GM18870 (cell line): ENCODE measurements around the gene VSIG4.

Experiments
- ATAC-seq: cut with Tn5 transposase; IDR thresholded peaks from one replicate; pipeline ENCODE4 v1.9.1; 2021; ENCODE audit warnings: moderate library complexity; ENCODE audit not compliant: unreplicated experiment

Gene VSIG4

GRCh38 chrX:66009231-66009845 is 30.5 kb downstream of the VSIG4 start:
- ATAC-seq, result no peak

DNA sequence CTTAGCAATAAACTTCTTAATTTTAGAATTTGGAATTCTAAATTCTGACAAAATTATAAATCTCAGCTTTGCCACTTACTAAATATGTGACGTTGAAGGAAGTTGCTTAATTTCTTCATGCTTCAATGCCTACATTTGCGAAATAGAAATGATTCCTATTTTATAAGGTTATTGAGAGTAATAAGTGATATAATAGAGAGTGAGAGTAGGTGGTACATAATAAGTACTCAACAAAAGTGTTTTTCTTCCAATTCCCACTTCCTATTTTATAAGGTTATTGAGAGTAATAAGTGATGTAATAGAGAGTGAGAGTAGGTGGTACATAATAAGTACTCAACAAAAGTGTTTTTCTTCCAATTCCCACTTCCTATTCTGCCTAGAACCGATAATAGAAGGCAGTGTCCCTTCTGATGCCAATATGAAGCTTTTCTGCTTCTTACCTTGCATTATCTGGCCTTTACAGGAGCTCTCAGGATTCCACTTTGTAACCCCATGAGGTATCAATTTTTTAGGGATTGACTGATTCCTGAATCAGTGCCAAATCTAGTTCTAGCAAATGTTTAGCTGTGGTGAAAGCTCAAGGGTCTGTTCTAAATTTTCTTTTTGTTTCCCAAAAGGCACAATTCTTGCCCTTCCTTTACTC is 31.4 kb downstream of the VSIG4 start:
- ATAC-seq, result no peak

GRCh38 chrX:66007851-66008250 is 32.0 kb downstream of the VSIG4 start:
- no peak for ATAC-seq

DNA sequence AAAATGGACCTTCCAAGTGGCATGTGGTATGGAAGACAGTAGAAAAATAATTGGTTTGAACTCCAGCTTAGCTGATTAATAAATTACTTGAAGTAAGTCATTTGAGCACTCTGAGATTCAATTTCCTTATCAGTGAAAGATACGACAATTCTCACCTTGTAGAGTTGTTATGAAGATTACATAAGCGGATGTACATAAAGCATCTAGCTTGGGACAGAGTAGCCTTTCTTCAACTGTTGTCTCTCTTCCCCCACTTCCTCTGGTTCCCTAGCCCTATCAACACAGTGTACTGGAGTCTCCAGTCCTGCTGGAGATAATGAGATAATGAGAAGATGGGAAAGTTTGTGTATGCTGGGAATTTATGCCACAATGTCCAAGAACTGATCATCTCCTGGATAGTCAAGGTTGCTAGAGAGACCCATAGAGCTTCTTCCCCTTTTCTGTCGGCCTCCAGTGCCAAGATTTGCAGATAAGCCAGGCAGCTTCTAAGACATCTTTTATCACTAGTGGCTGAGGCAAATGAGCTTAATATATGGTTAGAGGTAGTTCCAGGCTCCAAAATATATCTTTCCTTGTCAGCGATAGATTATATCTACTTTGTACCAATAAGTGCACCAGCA is 33.9 kb downstream of the VSIG4 start:
- no peak for ATAC-seq

GRCh38 chrX:66004928-66005829 is 34.7 kb downstream of the VSIG4 start:
- peak; percentile 33 for ATAC-seq

DNA sequence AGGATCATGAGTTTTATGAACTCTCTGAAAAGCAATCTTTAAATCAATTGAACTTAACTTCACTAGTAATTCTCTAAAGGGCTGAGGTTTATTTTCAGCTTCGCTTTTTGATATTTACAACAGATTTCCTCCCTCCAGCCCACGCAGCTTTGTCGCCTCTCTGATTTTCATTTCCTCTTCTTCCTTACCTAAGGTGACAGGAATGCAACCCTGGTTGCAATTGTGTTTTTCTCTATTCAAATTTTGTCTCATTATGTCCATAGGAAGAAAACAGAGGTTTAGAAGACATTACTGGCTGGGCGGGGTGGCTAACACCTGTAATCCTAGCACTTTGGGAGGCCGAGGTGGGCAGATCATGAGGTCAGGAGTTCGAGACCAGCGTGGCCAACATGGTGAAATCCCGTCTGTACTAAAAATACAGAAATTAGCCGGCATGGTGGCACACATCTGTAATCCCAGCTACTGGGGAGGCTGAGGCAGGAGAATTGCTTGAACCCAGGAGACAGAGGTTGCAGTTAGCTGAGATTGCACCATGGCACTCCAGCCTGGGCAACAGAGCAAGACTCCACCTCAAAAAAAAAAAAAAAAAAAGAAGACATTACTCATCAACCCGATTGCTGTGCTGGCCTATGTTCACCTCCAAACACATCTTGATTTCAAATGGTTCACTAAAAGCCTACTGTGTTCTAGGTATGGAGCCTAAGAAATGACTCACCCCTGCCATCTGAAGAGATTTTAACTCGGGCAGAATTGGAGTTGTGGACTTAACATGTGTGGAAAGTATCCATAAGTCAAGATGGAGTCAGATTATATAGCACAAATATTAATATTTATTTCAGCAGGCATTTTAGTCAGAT is 36.8 kb downstream of the VSIG4 start:
- no peak for ATAC-seq

- no peak for ATAC-seq
Observed at GRCh38 chrX:66001596-66001995, 38.3 kb downstream of the VSIG4 start.

DNA sequence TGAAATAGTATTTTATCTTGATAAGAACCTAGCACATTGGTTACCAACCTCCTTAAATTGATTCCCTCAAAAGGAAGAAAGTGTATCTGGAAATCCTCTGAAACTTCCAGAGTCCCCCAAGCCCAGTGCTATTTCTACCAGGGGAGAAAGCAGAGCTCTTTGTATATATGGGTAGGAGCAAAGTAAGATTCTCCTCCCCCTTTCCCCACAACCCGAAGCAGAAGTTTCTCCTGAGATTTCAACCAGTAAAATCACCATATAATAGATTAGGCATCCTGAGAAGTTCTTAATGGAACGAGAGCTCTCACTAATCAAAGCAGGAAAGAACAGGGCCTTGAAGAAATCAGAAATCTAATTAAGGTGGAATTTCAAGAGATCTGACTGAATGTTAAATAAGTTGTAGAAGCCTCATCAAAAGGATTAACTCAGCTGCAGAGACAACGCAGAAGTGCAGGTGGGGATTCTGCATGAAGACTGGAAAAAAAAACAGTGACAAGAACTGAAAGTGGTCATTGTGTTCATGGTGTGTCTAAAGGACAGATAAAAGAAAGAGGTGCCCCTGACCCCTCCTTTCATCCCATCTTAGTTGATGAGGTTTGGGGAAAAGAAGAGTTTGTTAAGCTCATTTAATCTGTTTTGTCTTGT is 39.1 kb downstream of the VSIG4 start:
- ATAC-seq, result no peak

DNA sequence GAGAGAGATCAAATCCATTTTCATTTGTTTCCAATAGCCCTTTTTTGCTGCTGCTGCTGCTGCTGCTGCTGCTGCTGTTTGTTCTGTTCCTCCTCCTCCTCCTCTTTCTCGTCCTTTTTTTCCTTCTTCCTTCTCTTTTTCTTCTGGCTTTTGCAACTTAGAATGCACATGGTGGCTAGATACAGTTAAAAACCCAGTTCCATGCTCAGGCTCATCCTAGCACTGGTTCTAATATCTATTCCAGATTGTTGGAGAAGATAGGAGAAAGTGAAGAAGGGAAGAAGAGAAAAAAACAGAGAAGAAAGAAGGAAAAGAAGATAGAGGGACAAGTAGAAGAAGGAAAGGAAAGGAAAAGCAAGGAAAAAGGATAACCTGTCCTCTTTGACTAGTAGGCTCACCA is 39.7 kb downstream of the VSIG4 start:
- no peak for ATAC-seq

DNA sequence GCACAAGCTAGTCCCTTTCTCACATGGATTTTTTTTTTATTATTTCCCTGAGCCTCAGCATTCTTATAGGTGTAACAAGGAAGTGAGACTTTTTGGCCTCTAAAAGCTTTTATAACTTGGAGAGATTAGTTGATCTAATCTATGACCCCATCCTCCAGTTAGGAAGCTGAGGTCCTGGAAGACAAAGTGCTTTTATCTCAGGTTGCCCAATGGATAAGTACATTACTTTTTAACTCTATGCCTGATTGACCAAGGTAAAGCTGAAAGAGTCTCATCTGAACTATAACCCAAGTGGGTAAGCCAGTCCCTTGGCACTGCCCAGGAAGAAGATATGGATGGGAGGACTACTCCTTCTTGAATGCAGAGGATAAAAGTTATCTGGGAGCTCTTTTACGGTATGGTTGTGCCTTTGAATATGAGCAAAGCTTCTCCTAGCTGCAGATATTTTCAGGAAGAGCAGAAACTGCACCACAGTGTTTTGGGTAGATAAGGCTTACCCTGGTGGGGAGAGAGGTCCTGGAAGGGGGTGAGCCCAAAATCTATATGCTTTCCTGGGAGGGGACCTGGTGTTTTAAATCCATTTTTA is 40.2 kb downstream of the VSIG4 start:
- ATAC-seq, result no peak

DNA sequence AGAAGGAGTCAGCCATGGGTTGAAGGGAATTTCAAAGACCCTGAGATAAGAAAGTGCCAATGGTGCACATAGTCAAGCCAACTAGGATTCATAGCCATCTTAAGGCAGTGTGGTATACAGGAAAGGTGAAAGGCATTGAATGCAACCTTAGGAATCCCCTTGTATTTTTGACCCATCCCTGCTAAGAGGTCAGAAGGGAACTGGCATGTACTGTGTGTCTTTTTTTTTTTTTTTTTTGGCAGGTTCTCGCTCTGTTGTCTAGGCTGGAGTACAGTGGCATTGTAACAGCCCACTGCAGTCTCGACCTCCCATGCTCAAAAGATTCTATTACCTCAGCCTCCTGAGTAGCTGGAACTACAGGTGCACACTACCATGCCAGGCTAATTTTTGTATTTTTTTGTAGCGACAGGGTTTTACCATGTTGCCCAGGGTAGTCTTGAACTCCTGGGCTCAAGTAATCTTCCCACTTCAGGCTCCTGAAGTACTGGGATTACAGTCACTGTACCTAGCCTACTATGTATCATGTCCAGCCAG is 40.8 kb downstream of the VSIG4 start:
- no peak for ATAC-seq

GRCh38 chrX:65997978-65998717 is 41.7 kb downstream of the VSIG4 start:
- ATAC-seq, result no peak

DNA sequence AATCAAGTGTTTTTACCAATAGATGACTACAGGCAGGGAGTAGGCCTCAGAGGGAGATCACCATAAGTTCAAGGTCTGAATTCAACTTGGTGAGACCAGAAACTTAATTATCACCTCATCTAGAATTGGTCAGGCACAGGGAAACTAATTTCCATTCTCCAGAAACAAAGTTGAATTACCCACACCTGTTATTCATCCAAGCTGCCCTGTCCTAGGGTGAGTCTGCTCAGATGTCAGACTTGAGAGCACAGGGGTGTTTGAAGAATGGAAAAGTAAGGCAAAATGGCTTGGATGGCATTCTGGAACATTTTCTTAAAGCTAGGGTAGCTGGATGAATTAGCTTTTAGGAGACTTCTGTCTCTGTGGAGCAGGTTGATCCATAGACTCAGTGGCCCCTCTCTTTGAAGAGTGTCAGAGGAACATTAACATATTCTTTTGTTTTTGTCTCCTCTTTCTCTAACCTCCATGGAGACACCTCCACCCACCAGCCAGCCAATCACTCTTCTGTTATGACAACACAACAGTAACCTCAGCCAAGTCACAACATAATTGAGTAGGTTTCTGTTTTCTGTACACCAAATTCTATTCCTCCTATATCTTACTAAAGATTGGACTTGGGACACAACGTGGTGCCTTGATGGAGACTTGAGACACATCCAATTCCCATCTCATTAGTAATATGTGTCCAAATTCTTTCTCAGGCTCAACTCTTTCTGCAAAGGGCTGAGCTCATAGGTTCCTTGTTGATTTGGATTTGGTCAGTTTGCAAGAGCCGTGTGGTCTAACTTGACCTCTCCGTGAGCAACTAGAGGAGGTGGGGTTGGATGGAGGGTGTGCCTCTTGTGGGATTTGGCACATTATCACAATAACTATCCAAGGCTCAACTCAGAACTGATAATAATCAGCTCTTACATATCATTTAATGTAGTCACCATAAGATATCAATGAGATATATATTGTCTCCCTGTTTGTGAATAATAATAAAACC is 45.1 kb downstream of the VSIG4 start:
- ATAC-seq, result no peak

GRCh38 chrX:65993915-65994460 is 45.9 kb downstream of the VSIG4 start:
- ATAC-seq, result no peak

GRCh38 chrX:65993332-65993731 is 46.5 kb downstream of the VSIG4 start:
- ATAC-seq, result no peak

DNA sequence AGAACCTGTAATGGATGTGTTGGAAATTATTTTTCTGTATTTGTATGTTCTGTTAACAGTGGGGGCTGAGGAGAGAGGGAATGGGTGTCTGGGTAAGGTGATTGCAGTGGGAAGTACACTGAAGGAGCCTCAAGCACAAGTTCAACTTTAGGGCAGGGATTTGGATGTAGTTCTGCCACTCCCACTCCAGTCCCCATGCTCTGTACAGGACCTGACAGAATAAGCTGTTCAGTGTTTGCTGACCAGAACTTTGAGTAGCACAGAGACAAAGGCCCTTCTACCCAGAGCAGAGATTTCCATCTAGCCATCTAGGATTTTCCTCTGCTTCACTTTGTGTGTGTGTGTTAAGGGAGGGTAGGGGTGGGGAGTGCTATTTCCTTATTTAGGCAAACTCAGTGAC is 49.2 kb downstream of the VSIG4 start:
- ATAC-seq, result no peak

DNA sequence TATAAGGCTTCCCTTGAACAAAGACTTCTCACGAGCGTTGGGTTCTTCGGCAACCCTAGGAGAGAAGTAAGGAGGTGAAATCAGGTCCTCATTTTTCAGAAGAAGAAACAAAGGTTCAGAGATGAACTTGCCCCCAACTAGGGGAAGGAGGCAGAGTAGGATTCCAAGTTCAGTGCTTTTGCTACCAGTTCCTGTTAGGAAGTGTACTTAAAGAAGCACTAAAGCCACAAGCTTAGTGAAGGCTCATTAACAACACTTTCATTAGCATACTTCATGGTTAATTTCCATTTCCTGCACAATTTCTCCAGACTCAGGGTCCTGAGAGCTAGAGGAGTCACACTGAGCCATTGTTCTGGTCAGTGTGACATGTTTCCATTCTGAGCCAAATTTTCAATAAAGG is 52.1 kb downstream of the VSIG4 start:
- ATAC-seq, result no peak
